GM12878 (cell line): ENCODE data around the gene NR2F2. TPM values are rescaled to one million over a fixed set of nuclear protein-coding genes. Genes with fewer than 3 reads are reported as not detected.

Experiments used
- ATAC-seq: fragments of 200-7000 bp; cut with Tn5 transposase; 3 replicates; pipeline ENCODE4 v1.9.1; 2020; ENCODE audit warnings: mild to moderate bottlenecking, moderate library complexity
- BruUV-seq: library from RNA; stranded (reverse); fragments of 400-500 nt; replicated peaks from 2 replicates; lab custom pipeline; 2021; lab: Mats Ljungman, UMichigan
- CTCF ChIA-PET: fragments of 300-600 bp; sonication (Branson Sonifier 250); formaldehyde crosslinking; extraction: SDS; loops from one replicate; lab custom pipeline; 2021; ENCODE audit warnings: inconsistent platforms; lab: Yijun Ruan, JAX
- POLR2A ChIA-PET: fragments of 350-600 bp; formaldehyde crosslinking; extraction: SDS; loops from one replicate; lab custom pipeline; 2021; ENCODE audit warnings: inconsistent platforms; lab: Charles Lee
- RAD21 ChIA-PET: fragments of 300-600 bp; sonication (Branson Sonifier 250); formaldehyde crosslinking; loops from one replicate; lab custom pipeline; 2023; ENCODE audit warnings: antibody characterized with exemption; ENCODE audit not compliant: unreplicated experiment; lab: Charles Lee
- SMC1A ChIA-PET: fragments of 300-600 bp; sonication (Branson Sonifier 250); formaldehyde crosslinking; loops from one replicate; lab custom pipeline; 2023; ENCODE audit not compliant: unreplicated experiment, uncharacterized antibody; lab: Charles Lee
- DNase-seq: peaks from one replicate; pipeline ENCODE4 v3.0.0-alpha.2; 2011; ENCODE audit warnings: low read depth, low spot score
- FAIRE-seq: peaks from 3 replicates; lab custom pipeline; 2011; peaks lifted over from hg19 to GRCh38; lab: Jason Lieb, UNC
- H2AFZ ChIP-seq: 2 replicates; pipeline ENCODE4 v1.6.0; 2011; ENCODE audit warnings: low read depth, low read length, control low read depth; ENCODE audit not compliant: control insufficient read depth
- H3K27ac ChIP-seq: 2 replicates; pipeline ENCODE4 v1.5.1; 2011; ENCODE audit warnings: control low read depth; ENCODE audit not compliant: control insufficient read depth, insufficient read depth
- H3K27me3 ChIP-seq, 2 experiments: replicated peaks in 1 of 2; 2 replicates each; pipeline versions ENCODE4 v1.6.0 to v1.6.1; 2011; ENCODE audit warnings: low read length in 1 of 2; ENCODE audit not compliant: control insufficient read depth in 2 of 2, insufficient read depth in 2 of 2
- H3K36me3 ChIP-seq, 2 experiments: 2 replicates each; pipeline ENCODE4 v1.5.1; 2011; ENCODE audit warnings: low read length in 1 of 2; ENCODE audit not compliant: control insufficient read depth in 2 of 2, insufficient read depth in 2 of 2
- H3K4me1 ChIP-seq: 2 replicates; pipeline ENCODE4 v1.6.1; 2011; ENCODE audit warnings: mild to moderate bottlenecking, low read length, moderate library complexity, mixed read lengths; ENCODE audit not compliant: control insufficient read depth, insufficient read depth
- H3K4me2 ChIP-seq: 2 replicates; pipeline ENCODE4 v1.6.0; 2011; ENCODE audit warnings: control low read depth; ENCODE audit not compliant: control insufficient read depth, insufficient read depth
- H3K4me3 ChIP-seq: fragments of 200-600 bp; sonication (generic); 2 replicates; pipeline ENCODE4 v1.5.1; 2016
- H3K79me2 ChIP-seq: 2 replicates; pipeline ENCODE4 v1.6.0; 2011; ENCODE audit warnings: low read length; ENCODE audit not compliant: control insufficient read depth, insufficient read depth
- H3K9ac ChIP-seq: 2 replicates; pipeline ENCODE4 v1.8.0; 2011; ENCODE audit warnings: low read length, control low read depth, mixed read lengths; ENCODE audit not compliant: control insufficient read depth, insufficient read depth
- H3K9me3 ChIP-seq: replicated peaks from 3 replicates; pipeline ENCODE4 v1.5.1; 2011; ENCODE audit warnings: mild to moderate bottlenecking, low read length; ENCODE audit not compliant: control insufficient read depth, insufficient read depth
- H4K20me1 ChIP-seq: 2 replicates; pipeline ENCODE4 v1.6.0; 2011; ENCODE audit not compliant: control insufficient read depth, insufficient read depth
- BHLHE40 ChIP-seq, 2 experiments: fragments of 450-650 bp in 1 of 2; IDR thresholded peaks; 2 replicates each; pipeline ENCODE4 v1.6.1; 2011 to 2017; ENCODE audit warnings: low read depth in 2 of 2, borderline replicate concordance in 1 of 2, improper control_type of control experiment in 1 of 2, low read length in 1 of 2, mild to moderate bottlenecking in 1 of 2
- CEBPB ChIP-seq, 2 experiments: fragments of 150-350 bp in 1 of 2; IDR thresholded peaks; 2 replicates each; pipeline ENCODE4 v1.6.1; 2012 to 2014; ENCODE audit warnings: low read depth in 2 of 2, low read length in 2 of 2, borderline replicate concordance in 1 of 2, inconsistent platforms in 1 of 2
- ESRRA ChIP-seq: IDR thresholded peaks from 2 replicates; pipeline ENCODE4 v1.6.1; 2012; ENCODE audit warnings: mild to moderate bottlenecking, low read length, improper control_type of control experiment
- KDM1A ChIP-seq: fragments of 200-600 bp; sonication (generic); IDR thresholded peaks from 2 replicates; pipeline ENCODE4 v1.6.1; 2016; ENCODE audit warnings: borderline replicate concordance
- POLR2AphosphoS5 ChIP-seq: IDR thresholded peaks from 2 replicates; pipeline ENCODE4 v1.6.1; 2011; ENCODE audit warnings: mild to moderate bottlenecking, low read length, inconsistent platforms
- ZNF384 ChIP-seq: IDR thresholded peaks from 2 replicates; pipeline ENCODE4 v1.6.1; 2012; ENCODE audit warnings: low read depth, mild to moderate bottlenecking, low read length, improper control_type of control experiment, borderline replicate concordance
- ZNF622 ChIP-seq: fragments of 450-650 bp; IDR thresholded peaks from 2 replicates; pipeline ENCODE4 v1.6.1; 2017; ENCODE audit warnings: mild to moderate bottlenecking, inconsistent platforms
- WGBS: methylation state at CpG from one replicate; pipeline ENCODE4 v1.1.6; 2016; ENCODE audit warnings: low lambda C conversion rate; ENCODE audit not compliant: insufficient replicate concordance, insufficient coverage; ENCODE audit errors: missing lambda C conversion rate; 5-methylcytosine and 5-hydroxymethylcytosine counted together
- in situ Hi-C: fragments of 300-500 bp; cut with MboI; formaldehyde crosslinking; loops from 9 replicates; pipeline ENCODE4 v1.14.3; 2018; ENCODE audit warnings: mixed read lengths
- intact Hi-C: fragments of 100-400 bp; cut with micrococcal nuclease; formaldehyde crosslinking; loops from one replicate; pipeline ENCODE4 v1.14.2; 2022; ENCODE audit not compliant: unreplicated experiment
- polyA plus RNA-seq, 11 experiments: library from polyadenylated mRNA; depleted of rRNA in 4 of 11; unstranded in 6 of 11; stranded (reverse) in 5 of 11; fragments of >200 nt; fragmentation: Nextera tagmentation in 4 of 11; fragmentation: Illumina TruSeq in 1 of 11; extraction: Ambion mirVana in 4 of 11; extraction: Trizol in 1 of 11; gene quantifications; 1 replicate in 1 of 11; 2 replicates in 10 of 11; pipeline versions ENCODE4 v1.2.1 to v1.2.3, GENCODE V29; 2011 to 2016; ENCODE audit warnings: inconsistent platforms in 2 of 11, missing spikeins in 2 of 11, low read depth in 1 of 11
- total RNA-seq, 4 experiments: library from RNA; depleted of rRNA in 3 of 4; stranded (reverse); fragments of >200 nt in 3 of 4; fragmentation: Illumina TruSeq in 1 of 4; extraction: Trizol in 1 of 4; gene quantifications; 2 replicates each; pipeline versions ENCODE4 v1.2.1 to v1.2.3, GENCODE V29; 2013 to 2021
- TF ChIP-seq, protein P1 (sequence below): IDR thresholded peaks from 2 replicates; pipeline ENCODE4 v1.6.1; 2011; ENCODE audit warnings: low read depth, mild to moderate bottlenecking, low read length, moderate library complexity, borderline replicate concordance; ENCODE audit errors: extremely low read depth
- TF ChIP-seq, protein P2 (sequence below): IDR thresholded peaks from 2 replicates; pipeline ENCODE4 v1.6.1; 2012; ENCODE audit warnings: low read depth, low read length, improper control_type of control experiment
- TF ChIP-seq, protein P3 (sequence below): fragments of 450-650 bp; IDR thresholded peaks from 2 replicates; pipeline ENCODE4 v1.6.1; 2018; ENCODE audit warnings: borderline replicate concordance, mild to moderate bottlenecking; ENCODE audit not compliant: partially characterized antibody

The NR2F2 gene
- total and polyA plus RNA-seq, 10 of the 15 experiments (the other 5 are each of a cell fraction or from before 2014, with no cell fraction given) = 1.1 to 10.1 (median 3.2) TPM

DNA sequence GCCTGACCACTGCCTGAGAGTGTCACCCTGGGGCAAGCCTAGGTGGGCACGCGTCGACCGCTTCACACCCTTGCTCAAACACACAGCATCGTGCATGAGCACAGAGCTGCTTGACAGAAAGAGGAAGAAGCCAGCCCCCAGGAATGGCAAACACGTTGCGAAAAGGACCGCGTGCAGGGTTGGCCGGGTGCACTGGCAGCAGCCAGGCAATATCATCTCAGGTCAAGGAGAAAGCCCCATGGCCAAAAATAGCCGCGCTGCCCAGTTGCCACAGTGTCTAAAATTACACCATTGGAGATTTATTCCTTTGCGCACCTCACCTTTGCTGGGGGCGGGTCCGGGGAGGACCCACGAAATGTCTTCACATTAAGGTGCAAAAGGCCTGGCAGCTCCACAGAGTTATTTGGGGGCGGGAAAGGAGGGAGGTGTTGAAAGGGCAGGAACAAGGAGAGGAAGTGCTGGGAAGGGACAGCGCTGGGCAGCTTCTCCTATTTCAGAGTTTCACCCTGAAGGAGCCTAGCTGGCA lies 44.7 kb upstream of the NR2F2 start:
- no peak for FAIRE-seq
- H4K20me1 ChIP-seq = no peaks in the 10 kb centered on the region
- no peak overlapping the region for H3K4me3 ChIP-seq
- no peak overlapping the region for H2AFZ ChIP-seq
- intact Hi-C loops (no loop called here), in situ Hi-C loops (no loop called here)
- H3K79me2 ChIP-seq = no peaks in the 10 kb centered on the region
- no peaks in the 10 kb centered on the region for H3K36me3 ChIP-seq
- SMC1A ChIA-PET = no interaction called here
- no peak for ATAC-seq
- H3K27ac ChIP-seq = no peak overlapping the region
- H3K27me3 ChIP-seq = no peaks in the 10 kb centered on the region
- POLR2A ChIA-PET = no interaction called here
- no TSS peak for BruUV-seq
- H3K9ac ChIP-seq = no peak overlapping the region
- CTCF ChIA-PET = no interaction called here
- no peak for TF ChIP-seq ZNF622
- no peak for TF ChIP-seq ESRRA
- TF ChIP-seq KDM1A = no peak
- 59% methylated on average over 18 of the region's 18 CpGs for WGBS
- RAD21 ChIA-PET = no interaction called here
- no peaks in the 10 kb centered on the region; the same call in 2 of the 3 replicates for H3K9me3 ChIP-seq
- H3K4me2 ChIP-seq = no peak overlapping the region
- no peaks in the 10 kb centered on the region for H3K4me1 ChIP-seq
- no peak for DNase-seq

DNA sequence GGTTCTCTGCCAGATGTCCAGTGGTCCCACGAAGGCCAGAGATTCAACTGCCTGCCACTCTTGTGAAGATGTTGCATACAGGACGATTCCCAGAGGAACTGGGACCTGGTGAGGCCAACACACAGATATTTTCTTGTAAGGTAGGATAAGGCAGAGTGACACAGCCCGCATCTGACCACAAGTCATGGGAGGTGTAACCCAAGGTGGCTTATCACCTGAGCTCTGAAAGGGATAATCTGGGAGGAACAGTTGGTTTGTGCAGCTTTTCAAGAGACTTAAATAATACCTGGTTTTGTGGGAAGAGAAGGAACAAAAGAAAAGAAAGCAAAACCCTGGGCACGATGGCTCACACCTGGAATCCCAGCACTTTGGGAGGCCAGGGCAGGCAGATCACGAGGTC lies 39.8 kb upstream of the NR2F2 start:
- in situ Hi-C loops (no loop called here), intact Hi-C loops (no loop called here)
- ChIA-PET CTCF (no interaction called here), RAD21 (no interaction called here), SMC1A (no interaction called here), POLR2A (no interaction called here)
- Histone ChIP-seq H3K9me3 (no peaks in the 10 kb centered on the region; the same call in 2 of the 3 replicates), H3K9ac (no peak overlapping the region), H3K36me3 (no peaks in the 10 kb centered on the region), H3K79me2 (no peaks in the 10 kb centered on the region), H3K4me1 (no peaks in the 10 kb centered on the region), H3K4me3 (no peak overlapping the region), H4K20me1 (no peaks in the 10 kb centered on the region), H3K27ac (no peak overlapping the region), H3K27me3 (no peaks in the 10 kb centered on the region), H2AFZ (no peak overlapping the region), H3K4me2 (no peak overlapping the region)
- BruUV-seq = no TSS peak
- ATAC-seq (no peak), DNase-seq (no peak), FAIRE-seq (no peak)
- 12% methylated on average over 5 of the region's 5 CpGs for WGBS
- TF ChIP-seq, protein P1, sequence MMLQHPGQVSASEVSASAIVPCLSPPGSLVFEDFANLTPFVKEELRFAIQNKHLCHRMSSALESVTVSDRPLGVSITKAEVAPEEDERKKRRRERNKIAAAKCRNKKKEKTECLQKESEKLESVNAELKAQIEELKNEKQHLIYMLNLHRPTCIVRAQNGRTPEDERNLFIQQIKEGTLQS = no peak
- TF ChIP-seq POLR2AphosphoS5 = no peak
- TF ChIP-seq CEBPB (IDR thresholded peaks at IDR 0.05; ENCODE audit: borderline replicate concordance in 1 of 2, low read depth in 2 of 2, low read length in 2 of 2) = no peak
- TF ChIP-seq BHLHE40 (IDR thresholded peaks at IDR 0.05; ENCODE audit: borderline replicate concordance in 1 of 2, low read depth in 2 of 2, low read length in 1 of 2) = no peak
- TF ChIP-seq, protein P2, sequence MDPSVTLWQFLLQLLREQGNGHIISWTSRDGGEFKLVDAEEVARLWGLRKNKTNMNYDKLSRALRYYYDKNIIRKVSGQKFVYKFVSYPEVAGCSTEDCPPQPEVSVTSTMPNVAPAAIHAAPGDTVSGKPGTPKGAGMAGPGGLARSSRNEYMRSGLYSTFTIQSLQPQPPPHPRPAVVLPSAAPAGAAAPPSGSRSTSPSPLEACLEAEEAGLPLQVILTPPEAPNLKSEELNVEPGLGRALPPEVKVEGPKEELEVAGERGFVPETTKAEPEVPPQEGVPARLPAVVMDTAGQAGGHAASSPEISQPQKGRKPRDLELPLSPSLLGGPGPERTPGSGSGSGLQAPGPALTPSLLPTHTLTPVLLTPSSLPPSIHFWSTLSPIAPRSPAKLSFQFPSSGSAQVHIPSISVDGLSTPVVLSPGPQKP = no peak
- TF ChIP-seq, protein P3, sequence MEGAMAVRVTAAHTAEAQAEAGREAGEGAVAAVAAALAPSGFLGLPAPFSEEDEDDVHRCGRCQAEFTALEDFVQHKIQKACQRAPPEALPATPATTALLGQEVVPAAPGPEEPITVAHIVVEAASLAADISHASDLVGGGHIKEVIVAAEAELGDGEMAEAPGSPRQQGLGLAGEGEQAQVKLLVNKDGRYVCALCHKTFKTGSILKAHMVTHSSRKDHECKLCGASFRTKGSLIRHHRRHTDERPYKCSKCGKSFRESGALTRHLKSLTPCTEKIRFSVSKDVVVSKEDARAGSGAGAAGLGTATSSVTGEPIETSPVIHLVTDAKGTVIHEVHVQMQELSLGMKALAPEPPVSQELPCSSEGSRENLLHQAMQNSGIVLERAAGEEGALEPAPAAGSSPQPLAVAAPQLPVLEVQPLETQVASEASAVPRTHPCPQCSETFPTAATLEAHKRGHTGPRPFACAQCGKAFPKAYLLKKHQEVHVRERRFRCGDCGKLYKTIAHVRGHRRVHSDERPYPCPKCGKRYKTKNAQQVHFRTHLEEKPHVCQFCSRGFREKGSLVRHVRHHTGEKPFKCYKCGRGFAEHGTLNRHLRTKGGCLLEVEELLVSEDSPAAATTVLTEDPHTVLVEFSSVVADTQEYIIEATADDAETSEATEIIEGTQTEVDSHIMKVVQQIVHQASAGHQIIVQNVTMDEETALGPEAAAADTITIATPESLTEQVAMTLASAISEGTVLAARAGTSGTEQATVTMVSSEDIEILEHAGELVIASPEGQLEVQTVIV = no peak
- TF ChIP-seq ZNF384 = no peak
